Brain microvascular endothelial cell (primary cell): ENCODE data around the gene RBM5.

Experiments used
- DNase-seq: peaks from one replicate; pipeline ENCODE4 v3.0.0-alpha.2; 2020
- H3K27ac ChIP-seq: fragments of 250-450 bp; sonication (Bioruptor Pico); 2 replicates; pipeline ENCODE4 v1.5.1; 2020; ENCODE audit warnings: mild to moderate bottlenecking, moderate library complexity
- H3K27me3 ChIP-seq: fragments of 250-450 bp; sonication (Bioruptor Pico); replicated peaks from 2 replicates; pipeline ENCODE4 v1.5.1; 2020; ENCODE audit warnings: mild to moderate bottlenecking
- H3K36me3 ChIP-seq: fragments of 250-450 bp; sonication (Bioruptor Pico); replicated peaks from 2 replicates; pipeline ENCODE4 v1.5.1; 2020; ENCODE audit warnings: mild to moderate bottlenecking
- H3K4me3 ChIP-seq: 2 replicates; pipeline ENCODE4 v1.5.1; 2011; ENCODE audit warnings: low read depth, mild to moderate bottlenecking, control low read depth, low read length, moderate library complexity
- in situ Hi-C: cut with HindIII; loops from 2 replicates; pipeline ENCODE4 v1.10.0; 2017; ENCODE audit warnings: low sequenced_read_pairs, low pct_ligation_motif_present
- TF ChIP-seq, protein P1 (sequence below): IDR thresholded peaks from 2 replicates; pipeline ENCODE4 v1.5.1; 2011; ENCODE audit warnings: low read depth, mild to moderate bottlenecking, moderate library complexity, low read length, control low read depth, inconsistent platforms; ENCODE audit errors: missing control alignments

The RBM5 gene

DNA sequence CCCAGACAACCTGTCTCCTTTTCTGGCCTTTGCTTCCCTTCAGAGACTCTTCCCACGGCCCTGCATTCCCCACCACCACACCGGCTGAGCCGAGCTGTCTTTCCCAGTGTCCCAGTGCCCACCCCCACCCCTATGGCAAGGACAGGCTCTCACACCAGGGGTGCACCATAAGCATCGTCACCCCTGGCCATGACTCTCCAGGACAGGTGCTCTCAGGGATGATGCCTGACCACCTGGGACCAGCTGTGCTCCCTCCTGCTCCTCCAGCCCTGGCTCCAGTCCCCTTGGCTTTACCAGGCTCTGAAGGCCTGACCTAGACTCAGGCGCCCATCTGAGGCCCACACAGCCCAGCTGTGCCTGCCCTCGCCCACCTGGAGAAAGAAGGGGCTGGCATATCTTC lies 48.8 kb downstream of the RBM5 start:
- no peaks in the 10 kb centered on the region for H3K27me3 ChIP-seq
- DNase-seq, result no peak
- H3K27ac ChIP-seq, result no peak overlapping the region
- in situ Hi-C loops, result no loop called here
- TF ChIP-seq, protein P1, sequence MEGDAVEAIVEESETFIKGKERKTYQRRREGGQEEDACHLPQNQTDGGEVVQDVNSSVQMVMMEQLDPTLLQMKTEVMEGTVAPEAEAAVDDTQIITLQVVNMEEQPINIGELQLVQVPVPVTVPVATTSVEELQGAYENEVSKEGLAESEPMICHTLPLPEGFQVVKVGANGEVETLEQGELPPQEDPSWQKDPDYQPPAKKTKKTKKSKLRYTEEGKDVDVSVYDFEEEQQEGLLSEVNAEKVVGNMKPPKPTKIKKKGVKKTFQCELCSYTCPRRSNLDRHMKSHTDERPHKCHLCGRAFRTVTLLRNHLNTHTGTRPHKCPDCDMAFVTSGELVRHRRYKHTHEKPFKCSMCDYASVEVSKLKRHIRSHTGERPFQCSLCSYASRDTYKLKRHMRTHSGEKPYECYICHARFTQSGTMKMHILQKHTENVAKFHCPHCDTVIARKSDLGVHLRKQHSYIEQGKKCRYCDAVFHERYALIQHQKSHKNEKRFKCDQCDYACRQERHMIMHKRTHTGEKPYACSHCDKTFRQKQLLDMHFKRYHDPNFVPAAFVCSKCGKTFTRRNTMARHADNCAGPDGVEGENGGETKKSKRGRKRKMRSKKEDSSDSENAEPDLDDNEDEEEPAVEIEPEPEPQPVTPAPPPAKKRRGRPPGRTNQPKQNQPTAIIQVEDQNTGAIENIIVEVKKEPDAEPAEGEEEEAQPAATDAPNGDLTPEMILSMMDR, result no peak
- H3K4me3 ChIP-seq, result no peak overlapping the region
- no peaks in the 10 kb centered on the region for H3K36me3 ChIP-seq

DNA sequence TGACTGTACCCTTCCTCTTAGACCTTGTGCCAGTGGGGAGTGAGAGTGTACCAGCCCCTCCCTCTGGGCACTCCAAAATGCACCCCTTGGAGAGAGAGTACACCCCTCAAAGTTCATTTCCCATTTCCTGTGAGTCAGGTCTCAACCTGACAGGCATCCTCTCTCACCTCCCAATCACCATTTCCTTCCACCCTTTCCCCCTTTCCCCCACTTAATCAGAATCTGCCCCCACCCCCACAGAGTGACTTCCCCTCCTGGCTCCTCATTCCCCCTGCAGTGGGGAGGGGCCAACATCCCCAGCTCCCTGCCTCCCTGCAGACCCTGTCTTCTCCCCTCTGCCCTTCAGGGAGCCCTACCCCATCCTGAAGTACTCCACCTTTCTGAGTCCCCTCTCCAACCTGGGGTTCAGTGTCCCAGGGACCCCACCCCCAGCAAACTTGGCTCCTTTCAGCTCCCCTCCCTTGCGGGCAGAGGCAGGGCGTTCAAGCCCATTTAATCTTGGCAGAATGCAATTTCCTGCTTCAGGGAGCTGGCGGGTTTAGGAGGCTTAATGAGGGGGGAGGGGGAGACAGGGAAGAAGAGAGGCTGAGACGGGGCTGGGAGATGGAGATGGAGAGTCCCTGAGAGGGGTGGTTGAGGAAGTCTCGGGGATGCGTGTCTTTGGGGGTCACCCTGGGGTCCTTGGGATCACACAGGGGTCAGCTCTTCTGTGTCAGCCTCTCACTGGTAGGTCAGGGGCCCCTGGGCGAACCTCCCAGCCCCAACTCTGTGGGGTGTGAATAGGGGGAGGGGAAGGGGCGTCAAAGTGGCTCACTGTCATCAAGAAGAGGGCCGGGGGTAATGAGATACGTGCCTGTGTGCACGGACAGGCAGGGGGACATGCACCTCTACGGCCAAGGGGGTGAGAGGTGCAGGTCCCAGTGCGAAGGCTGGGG lies 49.8 kb downstream of the RBM5 start:
- Histone ChIP-seq H3K27ac (no peak overlapping the region), H3K27me3 (no peaks in the 10 kb centered on the region), H3K4me3 (no peak overlapping the region), H3K36me3 (no peaks in the 10 kb centered on the region)
- TF ChIP-seq, protein P1, result no peak
- no peak for DNase-seq
- in situ Hi-C loops, result no loop called here

DNA sequence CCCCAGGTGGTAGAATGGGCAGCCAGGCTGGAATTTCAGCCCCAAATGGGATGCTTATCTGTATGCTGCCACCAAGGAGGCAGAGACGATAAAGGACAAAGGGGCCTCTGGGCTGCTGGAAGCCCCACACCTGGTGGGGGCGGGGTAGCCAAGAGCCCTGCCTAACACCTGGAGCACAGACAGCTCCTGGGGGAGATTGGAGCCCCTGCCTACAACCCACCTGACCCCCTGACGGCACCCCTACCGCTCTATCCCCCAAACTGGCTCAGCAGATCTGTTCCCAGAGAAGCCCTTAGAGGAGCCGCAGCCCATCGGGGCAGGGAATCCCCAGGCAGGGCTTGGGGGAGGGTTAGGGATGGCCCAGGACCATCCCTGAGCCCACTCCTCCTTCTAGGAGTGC lies 50.6 kb downstream of the RBM5 start:
- Histone ChIP-seq H3K36me3 (no peaks in the 10 kb centered on the region), H3K27me3 (no peaks in the 10 kb centered on the region), H3K4me3 (no peak overlapping the region), H3K27ac (no peak overlapping the region)
- in situ Hi-C loops, result no loop called here
- TF ChIP-seq, protein P1, result no peak
- no peak for DNase-seq

DNA sequence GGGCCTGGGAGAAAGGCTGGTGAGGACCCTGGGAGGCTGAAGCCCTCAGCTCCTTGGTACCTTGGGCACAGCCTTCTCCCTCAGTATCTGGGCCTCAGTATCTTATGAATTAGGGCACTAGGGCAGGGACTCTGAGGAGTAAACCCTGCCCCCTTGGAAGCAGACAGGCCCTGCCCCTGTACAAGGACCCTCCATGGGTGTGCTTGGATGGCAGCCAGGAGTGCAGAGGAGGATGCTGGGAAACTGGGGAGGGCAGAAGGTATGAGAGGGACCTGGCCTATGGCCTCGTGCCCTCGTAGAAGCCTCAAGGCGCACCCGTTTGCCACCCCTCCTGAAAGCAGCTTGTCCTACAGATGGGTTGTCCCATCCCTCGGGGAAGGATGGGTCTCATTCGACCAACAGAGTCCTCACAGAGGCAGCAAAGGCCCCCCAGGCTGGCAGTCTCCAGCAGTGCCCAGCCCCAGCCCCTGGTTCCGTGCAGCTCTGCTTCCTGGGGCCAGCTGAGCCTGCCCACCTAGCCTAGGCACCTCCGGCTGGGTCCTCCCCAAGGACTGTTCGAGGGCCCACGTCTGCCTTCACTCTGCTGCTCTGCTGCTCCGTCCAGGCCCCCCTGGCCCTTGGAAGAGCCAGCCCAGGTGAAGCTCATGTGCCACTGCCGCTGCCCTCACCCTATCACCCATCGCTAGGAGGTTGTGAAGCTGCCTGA lies 51.2 kb downstream of the RBM5 start:
- Histone ChIP-seq H3K27ac (no peak overlapping the region), H3K36me3 (no peaks in the 10 kb centered on the region), H3K27me3 (no peaks in the 10 kb centered on the region), H3K4me3 (no peak overlapping the region)
- no peak for DNase-seq
- TF ChIP-seq, protein P1, result no peak
- in situ Hi-C loops, result no loop called here

DNA sequence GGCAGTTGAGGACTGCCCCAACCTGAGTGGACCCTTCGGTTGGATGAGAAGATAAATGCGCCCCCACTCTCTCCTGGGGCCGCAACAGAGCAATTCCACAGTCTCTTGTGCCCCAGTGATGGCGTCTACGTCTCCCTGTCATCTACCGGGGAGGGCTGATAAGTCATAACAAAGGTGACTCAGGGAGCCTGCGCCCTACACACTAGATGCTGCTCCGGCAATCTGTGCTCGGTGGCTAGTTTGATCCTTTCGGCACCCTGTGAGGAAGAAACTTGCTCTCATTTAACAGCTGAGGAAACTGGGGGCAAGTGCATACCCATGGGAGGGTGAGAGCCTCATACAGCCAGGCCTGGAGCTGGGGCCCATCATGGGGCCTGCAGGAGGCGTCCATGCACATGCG lies 52.3 kb downstream of the RBM5 start:
- TF ChIP-seq, protein P1, result no peak
- in situ Hi-C loops, result no loop called here
- Histone ChIP-seq H3K4me3 (no peak overlapping the region), H3K27ac (no peak overlapping the region), H3K27me3 (no peaks in the 10 kb centered on the region), H3K36me3 (no peaks in the 10 kb centered on the region)
- DNase-seq, result no peak
